Fibroblast of skin of left biceps (primary cell): ENCODE measurements around the gene GPR89B.
"Not testable (repeated sequence)": the region's sequence is repeated elsewhere in the genome, so short reads cannot be mapped to it uniquely, and the experiment has no call there.

Experiments used
- DNase-seq, 2 experiments: peaks; one replicate each; pipeline ENCODE4 v3.0.0-alpha.2; 2013; ENCODE audit warnings: low read depth in 2 of 2

GPR89B gene

DNA sequence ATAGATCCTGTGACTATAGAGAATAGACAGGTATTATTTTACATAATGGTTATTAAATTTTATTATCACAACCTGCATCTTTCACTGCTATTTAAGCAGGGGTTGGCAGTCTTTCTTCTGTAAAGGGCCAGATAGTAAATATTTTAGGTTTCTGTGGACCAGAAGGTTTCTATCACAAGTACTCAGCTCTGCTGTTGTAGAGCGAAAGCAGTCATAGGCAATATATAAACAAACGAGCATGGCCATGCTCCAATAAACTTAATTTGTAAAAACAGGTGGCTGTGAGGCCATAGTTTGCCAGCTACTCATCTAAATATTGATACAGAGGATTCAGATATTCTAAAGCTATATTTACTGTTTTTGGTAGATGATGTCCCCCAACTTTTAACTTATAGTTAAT lies 12.2 kb downstream of the GPR89B start:
- DNase-seq: not testable (repeated sequence)

DNA sequence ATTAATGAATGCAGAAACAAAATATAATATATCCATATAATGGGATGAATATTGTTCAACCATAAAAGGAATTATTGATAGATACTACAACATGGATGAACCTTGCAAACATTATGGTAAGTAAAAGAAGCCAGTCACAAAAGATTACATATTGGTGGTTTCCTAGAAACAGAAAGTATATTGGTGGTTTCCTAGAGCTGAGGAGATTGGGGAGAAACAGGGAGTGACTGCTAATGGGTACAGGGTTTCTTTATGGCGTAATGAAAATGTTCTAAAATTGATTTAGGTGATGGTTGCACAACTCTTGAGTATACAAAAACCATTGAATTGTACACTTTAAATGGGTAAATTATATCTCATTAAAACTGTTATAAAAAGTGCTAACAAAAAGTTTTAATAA lies 14.3 kb downstream of the GPR89B start:
- not testable (repeated sequence) for DNase-seq

DNA sequence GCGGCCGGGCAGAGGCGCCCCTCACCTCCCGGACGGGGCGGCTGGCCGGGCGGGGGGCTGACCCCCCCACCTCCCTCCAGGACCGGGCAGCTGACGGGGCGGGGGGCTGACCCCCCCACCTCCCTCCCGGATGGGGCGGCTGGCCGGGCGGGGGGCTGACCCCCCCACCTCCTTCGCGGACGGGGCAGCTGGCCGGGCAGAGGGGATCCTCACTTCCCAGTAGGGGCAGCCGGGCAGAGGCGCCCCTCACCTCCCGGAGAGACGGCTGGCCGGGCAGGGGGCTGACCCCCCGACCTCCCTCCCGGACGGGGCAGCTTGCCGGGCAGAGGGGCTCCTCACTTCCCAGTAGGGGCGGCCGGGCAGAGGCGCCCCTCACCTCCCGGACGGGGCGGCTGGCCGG lies 21.3 kb downstream of the GPR89B start:
- DNase-seq: not testable (repeated sequence)

DNA sequence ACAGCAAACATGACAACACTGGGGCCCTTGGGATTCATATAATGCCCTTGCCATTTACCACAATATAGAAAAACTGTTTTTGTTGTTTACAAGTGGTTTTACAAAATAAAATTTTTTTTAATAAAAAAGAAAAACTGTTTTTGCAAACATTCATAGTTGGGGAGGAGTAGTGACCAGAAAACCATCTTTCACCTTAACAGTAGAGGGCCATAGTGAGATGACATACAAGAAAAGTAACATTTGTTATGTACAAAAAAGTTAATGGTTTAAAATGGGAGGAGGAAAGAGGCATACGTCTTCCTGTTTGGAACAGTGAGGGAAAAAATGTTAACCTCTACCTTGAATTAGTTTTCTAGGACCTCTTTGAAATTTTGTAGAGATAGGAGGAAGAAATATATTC lies 30.7 kb downstream of the GPR89B start:
- not testable (repeated sequence) for DNase-seq

DNA sequence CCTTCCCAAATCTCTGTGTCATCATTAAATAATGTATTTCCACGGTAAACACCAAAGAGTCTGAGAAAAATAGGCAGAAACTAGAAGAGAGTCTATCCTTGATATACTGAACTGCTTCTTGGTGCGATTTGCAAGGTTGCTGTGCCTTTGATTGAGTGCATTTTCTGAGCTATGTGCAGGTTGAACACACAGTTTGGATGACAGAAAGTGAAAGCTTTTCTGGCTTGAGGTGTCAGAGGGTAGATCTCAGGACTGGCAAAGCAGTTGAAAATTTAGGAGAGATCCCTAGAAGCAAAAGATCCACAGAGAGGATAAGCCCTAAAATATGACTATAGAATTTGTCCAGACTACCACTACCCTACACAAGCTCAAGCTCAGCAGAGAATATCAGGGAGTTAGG lies 31.5 kb downstream of the GPR89B start:
- DNase-seq: not testable (repeated sequence)

DNA sequence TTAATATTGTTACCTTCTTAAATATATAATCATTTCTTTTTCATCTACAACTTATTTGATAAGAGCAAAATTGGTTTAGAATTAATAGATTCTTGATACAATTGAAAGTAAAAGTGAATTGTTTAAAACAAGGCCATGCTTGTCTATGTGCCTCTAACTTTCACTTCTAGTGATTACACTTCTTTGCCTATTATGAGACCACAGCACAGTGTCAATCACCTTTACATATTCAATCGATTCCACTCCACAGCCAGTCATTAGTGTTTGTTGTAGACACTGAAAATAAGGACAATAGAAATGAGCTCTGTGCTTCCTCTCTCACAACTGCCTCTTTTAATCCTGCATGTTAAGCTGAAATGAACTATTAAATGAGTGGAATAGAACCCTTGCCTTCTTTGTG lies 36.4 kb downstream of the GPR89B start:
- DNase-seq: not testable (repeated sequence)

DNA sequence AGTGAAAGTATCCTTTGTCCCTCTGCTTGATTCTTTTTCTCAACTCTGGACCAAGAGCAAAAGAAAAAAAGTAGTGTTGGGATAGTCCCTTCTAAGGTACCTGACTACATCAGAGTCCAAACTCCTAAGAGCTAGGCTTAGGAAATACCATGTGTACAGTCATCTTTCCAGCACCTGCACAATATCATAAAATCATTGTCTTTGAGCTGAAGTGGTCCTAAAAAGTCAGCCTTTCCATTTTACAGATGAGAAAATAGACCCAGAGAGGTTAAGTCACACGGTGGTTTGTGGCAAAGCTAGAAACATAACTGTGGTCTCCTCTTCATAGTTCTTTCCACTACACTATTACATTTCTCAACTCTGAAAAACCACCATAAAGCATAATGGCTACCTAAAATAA lies 38.4 kb downstream of the GPR89B start:
- DNase-seq: not testable (repeated sequence)

DNA sequence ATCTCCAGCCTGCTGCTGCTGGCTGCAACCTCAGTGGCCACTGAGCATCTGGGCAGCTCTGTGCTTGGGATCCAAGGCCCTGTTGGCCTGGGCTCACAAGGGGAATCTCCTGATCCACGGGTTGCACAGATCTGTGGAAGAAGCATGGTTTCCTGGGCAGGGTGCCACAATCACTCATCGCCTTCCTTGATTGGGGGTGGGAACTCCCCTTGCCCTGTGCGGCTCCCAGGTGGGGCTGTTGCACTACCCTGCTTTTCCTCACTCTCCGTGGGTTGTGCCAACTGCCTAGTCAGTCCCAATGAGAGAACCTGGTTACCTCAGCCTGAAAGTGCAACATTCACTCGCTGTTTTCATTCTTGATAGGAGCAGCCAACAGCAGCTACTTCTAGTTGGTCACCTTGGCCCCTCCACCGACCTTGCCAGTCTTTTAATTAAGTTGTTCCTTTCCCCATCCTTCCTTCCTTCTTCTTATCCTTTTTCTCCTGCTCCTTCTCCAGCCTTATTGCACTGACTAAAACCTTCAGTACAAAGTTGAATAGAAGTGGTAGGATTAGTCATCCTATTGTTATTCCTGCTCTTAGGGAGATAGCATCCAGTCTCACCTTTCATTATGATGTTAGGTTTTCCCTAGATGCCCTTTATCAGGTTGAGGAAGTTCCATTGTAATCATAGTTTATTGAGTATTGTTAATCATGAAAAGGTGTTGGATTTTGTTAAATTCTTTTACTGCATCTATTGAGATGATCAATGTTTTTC lies 50.9 kb downstream of the GPR89B start:
- DNase-seq: not testable (repeated sequence)

DNA sequence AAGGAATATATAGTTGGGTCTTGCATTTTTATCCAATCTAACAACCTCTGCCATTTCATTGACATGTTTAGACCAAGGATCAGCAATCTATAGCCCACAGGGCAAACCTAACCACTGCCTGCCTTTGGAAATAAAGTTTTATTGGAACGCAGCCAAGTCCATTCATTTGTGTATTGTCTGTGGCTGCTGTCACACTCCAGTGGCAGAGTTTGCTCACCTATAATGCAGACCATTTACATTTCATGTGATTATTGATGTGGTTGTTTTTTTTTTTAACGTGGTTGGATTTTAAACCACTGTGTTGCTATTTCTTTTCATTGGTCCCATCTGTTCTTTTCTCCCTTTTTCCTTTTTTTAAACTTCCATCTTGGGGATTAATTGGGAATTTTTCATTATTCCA lies 57.2 kb downstream of the GPR89B start:
- not testable (repeated sequence) for DNase-seq

DNA sequence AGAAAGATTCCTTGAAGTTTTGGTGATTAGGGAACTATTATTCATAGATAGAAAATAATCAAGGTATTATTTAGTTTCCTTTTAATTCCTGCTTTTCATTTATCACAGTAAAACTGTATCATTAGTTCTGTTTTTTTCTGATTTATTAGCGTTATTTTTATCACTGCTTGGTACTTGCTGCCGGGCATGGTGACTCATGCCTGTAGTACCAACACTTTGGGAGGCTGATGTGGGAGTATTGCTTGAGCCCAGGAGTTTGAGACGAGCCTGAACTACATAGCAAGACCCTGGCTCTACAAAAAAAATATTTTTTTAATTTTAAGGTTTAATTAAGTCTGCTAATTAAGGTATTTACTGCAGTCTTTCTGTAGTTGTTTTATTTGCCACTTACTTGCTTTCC lies 59.7 kb downstream of the GPR89B start:
- not testable (repeated sequence) for DNase-seq

DNA sequence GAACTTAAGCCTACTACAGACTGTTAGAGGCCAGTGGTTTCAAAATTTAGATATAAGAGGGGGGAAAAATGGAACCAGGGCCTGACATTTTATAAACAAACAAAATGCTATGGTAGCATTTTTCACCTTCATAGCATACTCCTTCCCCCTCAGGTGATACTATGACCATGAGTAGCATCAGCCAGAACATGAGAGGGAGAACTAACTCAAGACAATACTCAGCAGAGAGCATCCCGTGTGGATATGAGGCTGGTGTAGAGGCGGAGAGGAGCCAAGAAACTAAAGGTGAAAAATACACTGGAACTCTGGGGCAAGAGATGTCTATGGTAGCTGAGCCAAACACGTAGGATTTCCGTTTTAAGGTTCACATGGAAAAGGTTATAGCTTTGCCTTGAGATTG lies 64.7 kb downstream of the GPR89B start:
- not testable (repeated sequence) for DNase-seq

DNA sequence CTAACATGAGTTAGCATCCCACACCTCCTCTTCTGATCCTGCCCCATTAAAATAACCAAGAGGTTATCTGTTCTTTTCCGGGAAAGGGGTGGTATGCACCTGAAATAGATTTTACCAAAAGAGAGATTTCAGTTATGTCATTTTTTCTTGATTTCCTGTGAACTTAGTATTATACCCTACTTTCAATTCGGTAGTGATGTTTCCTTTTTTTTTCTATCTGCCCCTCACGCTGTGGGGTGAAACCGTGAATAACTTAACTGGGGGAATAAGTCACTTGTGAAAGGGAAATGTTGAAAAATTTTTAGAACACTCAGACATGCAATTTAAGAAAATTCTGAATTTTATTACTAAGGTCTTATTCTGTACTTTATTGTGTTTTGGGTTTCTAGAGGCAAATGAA lies 65.2 kb downstream of the GPR89B start:
- not testable (repeated sequence) for DNase-seq

DNA sequence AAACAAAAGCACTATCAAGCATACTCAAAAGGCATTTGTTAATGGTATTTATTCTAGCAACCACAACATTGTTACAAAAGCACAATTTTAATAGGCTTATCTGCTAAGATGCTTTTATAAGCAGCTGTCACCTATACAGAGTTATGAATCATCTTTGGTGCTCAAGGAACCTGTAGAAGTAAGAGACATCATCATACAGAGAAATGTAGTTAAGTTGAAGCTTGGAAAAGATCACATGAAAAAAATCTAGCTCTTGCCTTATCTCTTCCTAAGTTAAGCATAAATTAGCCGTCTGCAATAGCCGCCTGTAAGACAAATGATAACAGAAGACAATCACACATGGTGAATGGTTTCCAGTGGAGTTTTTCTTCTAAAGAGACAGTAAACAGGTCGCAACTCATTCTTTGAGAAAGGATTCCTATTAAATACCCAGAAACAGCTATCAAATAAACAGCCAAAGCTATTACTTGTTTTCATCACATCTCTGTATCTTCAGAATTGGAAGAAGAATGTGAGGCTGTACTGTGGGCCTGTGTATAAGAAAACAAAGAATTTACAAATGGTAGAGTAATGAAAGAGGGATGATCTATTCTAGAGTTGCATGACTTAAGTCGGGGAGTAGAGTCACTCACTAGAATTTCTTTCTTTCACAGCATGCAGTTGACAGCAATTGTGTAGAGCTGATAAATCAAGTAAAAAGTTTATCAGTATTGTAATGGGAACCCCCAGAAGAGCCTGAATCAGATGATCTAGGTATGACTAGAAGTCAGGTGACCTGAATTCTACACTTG lies 65.8 kb downstream of the GPR89B start:
- DNase-seq: not testable (repeated sequence)

DNA sequence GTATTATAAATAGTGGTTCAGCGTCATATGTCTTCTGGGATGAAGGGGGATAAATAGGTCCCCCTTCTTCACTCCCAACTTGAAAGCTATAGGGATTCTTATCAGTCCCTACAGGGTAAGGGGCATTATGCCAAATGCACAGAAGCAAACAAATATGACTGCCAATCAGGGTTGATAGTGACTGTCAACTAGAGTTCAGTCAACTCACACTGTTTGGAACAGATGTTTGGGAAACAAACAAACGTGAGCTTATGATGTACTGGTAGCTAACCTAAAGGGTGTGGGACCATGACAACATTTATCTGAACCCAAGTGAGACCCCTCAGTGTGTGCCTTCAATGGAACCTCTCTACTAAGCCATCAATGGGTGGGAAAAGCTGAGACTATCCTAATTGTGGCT lies 67.9 kb downstream of the GPR89B start:
- not testable (repeated sequence) for DNase-seq

DNA sequence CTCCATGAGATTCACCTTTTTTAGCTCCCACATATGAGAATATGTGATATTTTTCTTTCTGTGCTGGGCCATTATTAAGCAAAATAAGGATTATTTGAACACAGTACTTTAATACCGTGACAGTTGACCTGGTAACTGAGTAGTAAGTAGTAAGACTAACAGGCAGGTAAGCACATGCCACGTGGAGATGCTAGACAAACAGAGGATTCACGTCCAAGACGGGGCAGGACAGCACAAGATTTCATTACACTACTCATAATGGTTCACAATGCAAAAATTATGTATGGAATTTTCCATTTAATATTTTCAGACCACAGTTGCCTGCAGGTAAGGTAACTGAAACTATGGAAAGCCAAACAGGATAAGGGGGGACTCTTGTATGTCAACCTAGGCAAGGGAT lies 79.5 kb downstream of the GPR89B start:
- not testable (repeated sequence) for DNase-seq

DNA sequence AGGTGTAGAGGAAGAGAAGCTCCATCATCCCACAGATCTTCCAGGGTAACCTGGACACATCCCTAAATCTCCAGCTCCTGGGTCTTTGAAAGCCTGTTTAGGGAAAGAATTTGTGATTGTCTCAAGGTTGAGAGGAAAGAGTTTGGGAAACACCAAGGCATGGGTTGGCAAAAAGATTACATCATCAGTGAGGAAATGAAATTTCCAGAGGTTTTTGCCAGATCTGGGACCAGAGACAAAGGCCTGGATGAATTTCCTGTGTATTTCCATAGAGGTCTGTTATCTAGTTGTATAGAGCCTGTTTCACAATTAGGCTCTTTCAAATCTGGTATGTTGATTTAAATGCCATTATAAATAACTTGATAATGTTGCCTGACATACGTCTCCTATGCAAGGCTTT lies 82.3 kb downstream of the GPR89B start:
- DNase-seq: no peak

DNA sequence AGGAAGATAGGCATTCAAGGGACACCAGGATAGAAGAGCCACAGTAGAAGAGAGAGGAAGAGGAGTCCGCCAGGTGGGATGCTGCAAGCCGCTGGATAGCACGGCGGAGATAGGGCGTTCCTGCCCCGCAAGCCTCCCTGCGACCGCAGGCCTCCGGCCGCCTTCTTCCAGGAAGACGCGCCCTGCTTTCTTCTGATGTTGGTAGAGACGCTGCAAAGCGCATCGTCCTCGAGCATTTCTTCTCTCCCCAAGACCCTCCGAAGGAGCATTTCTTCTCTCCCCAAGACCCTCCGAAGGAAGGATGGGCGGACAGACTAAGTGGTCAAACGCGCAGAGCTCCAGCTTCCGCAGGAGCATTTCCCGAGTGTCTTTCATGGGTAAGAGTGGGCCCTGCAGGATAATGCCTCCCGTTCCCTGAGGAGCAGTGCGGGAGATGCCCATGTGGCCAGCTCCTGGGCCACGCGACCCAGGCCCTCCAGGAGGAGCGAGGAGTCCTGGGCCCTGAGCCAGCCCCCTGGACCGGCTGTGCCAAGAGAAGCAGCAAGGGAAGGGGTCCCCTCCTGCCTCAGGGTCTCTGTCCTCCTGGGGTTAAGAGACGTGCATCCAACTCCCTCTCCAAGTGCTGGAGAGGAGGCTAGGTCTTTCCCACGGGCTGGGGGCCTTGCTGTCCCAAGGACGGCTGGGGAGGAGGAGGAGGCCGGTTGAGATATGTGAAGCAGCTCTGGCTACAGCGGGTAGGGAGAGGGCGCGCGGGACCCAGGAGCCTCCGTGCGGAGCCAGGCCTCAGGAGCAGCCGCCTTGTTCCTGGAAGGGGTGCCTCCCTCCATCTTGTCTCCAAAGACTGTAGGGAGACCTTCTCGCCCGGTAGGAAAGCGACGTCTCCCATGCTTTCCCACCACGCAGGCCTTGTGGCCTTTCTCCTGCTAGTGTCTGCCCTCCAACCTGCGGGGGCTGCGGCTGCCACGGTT lies 85.2 kb downstream of the GPR89B start:
- not testable (repeated sequence) for DNase-seq

DNA sequence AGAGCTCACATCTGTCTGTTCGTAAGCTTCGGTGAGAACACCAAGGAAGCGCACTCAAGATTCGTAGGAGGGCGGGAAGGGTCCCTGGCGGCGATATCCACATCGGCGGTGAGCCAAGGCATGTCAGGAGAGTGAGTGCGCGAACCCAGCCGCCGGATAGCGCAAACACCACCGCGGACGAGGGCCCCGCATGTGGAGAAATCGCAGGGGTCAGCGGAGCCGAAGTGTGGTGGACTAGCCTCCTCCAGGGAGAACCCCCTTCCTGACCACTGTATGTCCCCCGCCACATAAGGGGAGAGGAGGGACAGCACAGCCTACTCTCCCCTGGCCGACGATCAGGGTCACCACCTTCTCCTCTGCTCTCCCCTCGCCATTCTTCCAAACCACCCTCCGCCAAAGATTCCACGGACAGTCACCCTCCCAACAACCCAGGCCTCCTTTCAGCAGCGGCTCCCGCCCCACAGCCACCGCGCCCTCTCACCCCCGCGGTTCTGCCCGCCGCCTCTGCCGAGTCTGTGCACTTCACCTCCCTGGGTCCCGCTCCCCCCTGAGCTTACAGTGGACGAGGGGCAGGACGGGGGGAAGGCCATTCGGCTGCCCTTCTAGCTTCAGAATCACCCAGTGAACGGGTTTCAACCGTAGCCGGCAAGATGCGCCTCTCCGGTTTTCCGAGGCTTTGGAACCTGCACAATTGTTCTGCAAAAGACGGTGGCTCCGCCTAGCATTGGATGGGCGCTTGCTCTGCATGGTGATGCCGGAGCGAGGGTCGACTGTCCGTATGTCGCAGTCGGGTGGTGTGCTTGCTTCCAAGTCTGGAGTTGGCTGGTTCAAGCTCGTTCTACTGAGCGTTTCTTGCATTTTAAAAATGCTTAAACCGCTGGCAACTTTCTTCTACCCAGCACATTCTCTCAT lies 86.3 kb downstream of the GPR89B start:
- DNase-seq: not testable (repeated sequence)

DNA sequence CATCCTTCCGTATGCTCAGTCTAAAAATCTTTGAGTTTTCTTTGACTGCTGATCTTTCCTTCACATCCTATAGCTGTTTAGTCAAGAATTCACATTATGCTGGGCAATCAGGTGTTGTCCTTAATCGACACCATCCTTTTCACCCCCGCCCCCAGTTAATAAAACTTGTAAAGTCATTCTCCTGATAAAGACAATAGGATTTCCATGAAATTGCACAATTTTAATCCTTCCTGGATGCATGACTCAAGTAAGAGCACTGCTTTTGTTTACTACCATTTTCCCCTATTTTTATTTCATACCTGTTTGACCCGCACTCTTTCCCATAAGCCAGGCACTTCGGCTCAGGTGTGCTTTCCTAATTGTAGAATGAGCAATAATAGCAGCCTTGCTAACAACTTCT lies 96.7 kb downstream of the GPR89B start:
- DNase-seq: not testable (repeated sequence)

DNA sequence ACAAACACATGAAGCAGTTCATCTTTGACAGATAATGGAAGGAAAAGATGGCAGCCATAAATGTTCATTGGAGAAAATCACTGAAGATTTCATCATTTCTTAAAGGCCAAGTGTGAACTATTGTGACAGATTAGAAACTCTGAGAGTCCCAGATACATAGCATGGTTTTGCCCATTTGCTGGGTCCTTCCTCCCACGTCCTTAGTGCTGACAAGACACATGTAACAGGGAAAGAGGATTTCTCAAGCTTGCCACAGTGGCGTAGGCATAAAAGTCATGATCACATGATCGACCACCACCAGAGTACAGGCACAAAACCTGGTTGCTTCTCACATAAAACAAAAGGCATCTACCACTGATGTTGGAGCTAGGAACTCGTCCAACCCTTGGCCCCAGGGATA lies 98.8 kb downstream of the GPR89B start:
- DNase-seq: not testable (repeated sequence)

DNA sequence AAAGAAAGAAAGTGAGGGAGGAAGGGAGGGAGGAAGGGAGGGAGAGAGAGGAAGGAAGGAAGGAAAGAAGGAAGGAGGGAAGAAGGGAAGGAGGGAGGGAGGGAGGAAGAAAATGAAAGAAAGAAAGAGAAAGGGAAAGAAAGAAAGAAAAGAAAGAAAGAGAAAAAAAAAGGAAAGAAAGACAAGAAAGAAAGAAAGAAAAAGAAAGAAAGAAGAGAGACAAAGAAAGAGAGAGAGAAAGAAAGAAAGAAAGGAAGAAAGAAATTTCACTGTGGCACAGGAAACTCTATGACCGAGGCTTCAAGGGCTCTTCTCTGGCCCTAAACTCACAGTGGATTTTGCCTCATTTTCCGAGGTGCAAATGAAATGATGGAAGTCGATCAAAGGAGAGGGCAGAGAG lies 104.0 kb downstream of the GPR89B start:
- DNase-seq: not testable (repeated sequence)
